HG02981 (cell line): Measurements from ENCODE around the gene PIGQ.

Experiments used
- ATAC-seq: cut with Tn5 transposase; IDR thresholded peaks from one replicate; pipeline ENCODE4 v1.9.1; 2021; ENCODE audit warnings: mild to moderate bottlenecking, moderate library complexity; ENCODE audit not compliant: unreplicated experiment

Gene PIGQ

GRCh38 chr16:598823-599739, 29.3 kb downstream of the PIGQ start:
- ATAC-seq: no peak

GRCh38 chr16:600781-601180, 31.0 kb downstream of the PIGQ start:
- ATAC-seq: no peak

- no peak for ATAC-seq
These were observed 34.2 kb downstream of the PIGQ start for GRCh38 chr16:603933-604332.

DNA sequence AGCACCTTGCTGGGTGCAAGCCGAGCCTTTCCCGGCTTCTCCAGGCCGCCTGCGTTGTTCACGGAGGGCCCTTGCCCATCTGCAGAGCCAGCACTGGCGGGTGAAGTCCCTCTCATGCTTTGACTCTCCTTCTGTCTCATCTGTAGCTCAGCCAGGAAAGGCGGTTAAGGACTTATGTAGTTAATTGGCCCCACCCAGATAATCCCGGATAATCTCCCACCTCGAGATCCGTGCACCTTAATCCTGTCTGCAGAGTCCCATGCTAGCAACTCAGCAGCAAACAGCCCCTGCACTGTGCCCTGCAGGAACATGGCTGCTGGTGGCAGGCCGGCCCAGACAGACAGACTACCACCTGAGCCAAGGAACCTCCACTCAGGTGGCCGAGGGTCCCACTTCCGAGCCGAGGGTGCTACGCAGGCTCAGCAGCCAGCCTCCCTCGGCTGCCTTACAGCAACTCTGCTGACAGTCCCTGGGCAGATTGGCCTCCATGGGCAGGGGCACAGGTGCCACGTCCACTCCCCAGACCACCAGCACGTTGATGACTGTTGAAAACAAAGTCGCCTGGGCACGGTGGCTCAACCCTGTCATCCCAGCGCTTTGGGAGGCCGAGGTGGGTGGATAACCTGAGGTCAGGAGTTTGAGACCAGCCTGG, 37.0 kb downstream of the PIGQ start:
- no peak for ATAC-seq

DNA sequence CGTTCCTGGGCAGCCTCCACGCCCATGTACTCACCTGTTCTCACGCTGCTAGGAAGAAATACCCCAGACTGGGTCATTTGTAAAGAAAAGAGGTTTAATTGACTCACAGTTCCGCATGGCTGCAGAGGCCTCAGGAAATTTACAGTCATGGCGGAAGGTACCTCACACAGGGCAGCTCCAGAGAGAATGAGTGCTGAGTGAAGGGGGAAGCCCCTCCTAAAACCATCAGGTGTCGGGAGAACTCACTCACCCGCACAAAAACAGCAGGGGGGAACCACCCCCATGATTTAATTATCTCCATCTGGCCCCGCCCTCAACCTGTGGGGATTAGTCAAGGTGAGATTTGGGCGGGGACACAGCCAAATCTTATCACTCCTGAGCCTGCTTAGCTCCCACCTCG, 38.3 kb downstream of the PIGQ start:
- ATAC-seq: no peak

DNA sequence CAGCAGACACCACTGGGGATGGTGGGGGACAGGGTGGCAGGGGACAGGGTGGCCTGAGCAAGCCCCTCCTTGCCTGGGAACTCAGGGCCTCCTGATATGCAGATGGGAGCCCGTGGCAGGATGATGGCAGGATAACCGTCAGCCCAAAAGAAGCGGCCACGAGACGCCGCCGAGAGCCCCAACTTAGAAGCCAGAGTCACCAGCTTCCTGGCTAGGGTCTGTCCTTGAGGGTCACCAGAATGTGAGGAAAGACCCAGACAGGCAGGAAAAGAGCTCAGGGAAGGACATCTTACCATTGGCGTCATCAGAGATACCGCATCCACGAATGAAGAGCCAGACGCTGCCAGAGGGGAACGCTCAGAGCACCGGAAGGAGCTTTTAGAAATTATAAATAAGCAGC, 39.5 kb downstream of the PIGQ start:
- no peak for ATAC-seq

DNA sequence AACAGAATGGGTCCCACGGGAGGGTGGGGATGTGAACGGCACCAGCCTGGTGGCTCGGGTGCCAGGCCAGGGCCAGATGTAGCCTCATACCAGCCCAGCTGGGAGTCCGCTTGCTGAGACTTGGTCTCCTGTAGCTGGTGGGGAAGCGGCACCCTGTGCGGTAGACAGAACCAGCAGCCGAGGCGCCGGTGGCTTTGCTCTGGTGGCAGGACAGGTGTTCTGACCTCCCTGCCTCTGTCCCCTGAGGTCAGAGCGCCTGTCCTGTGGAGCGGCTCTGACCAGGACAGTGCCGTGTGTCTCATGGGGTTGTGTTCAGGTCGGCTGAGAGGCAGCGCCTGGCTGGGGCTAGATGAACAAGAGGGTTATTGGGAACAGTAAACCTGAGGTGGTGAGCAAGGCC, 40.2 kb downstream of the PIGQ start:
- ATAC-seq: no peak

DNA sequence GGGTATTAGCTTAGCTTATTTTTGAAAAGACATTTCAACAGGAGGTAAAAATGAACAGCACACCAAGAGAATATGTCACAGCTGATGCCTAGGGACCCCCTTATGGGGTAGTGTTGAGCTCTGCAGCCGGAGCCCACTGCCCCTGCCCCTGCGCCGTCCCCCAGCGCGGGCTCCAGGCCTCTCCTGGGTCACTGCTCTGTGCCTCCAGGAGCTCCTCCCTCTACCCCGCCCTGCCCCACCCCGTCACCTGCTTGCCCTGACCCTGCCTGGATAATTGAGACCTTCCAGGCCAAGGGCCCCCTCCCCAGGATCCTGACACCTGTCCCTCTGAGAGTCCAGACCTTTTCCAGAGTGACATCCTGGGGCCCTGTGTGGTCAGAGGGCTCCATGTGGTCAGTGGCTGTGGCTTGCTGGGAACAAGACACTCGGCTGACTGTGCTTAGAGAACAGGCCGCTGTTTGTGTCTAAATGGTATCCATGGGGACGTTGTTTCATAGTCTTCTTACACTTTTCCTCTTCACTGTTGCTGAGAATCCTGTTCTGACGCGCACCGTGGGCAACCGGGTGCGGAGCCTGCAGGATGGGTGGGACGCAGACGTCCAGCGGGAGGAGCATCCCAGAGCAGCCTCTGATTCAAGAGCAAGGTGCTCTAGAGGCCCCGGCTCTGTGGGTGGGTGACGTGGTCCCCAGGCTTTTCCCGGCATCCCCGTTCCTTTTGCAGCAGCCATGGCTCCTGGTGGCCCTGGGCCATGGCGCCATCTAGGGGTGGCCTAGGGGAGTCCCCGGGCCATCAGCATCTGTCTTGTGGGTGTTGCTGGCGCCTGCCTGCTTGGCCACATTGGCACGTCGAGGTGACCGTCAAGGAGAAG, 41.0 kb downstream of the PIGQ start:
- ATAC-seq: no peak

DNA sequence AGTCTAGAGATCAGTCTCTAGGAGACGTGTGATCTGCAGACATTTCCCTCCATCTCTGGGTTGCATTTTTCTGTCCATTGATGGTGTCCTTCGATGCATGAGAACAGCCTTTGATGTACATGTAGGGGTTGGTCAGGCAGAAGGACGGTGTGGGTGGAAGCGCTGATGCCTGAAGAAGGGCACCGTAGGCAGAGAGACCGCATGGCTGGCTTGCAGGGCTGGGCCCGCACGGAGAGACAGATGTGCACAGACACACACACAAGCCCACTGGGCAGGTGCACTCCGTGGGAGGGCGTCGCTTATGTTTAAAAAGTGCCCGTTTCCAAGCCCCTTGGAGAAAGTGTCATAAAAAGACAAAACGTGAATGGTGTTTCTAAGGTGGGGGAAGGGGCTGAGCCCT, 45.4 kb downstream of the PIGQ start:
- no peak for ATAC-seq

GRCh38 chr16:616733-617586, 47.2 kb downstream of the PIGQ start:
- ATAC-seq: no peak

DNA sequence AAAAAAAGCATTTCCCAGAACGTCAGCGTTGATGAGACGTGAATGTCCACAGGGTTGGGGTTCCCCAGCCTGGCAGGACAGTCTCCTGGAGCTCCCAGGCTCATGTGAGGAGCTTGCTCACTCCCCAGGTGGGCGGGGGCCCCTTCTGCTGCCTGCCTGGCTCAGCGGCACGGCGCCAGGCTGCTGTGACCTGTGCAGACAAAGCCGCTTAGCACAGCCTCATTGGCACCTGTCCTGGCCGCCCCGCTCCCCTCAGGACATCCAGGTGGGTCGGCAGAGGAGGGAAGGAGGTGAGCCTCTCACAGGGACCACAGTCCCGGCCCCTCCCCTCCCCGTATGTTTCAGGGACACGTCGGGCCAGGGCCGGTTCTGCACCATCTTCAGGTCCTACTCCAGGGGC, 48.1 kb downstream of the PIGQ start:
- ATAC-seq: no peak

DNA sequence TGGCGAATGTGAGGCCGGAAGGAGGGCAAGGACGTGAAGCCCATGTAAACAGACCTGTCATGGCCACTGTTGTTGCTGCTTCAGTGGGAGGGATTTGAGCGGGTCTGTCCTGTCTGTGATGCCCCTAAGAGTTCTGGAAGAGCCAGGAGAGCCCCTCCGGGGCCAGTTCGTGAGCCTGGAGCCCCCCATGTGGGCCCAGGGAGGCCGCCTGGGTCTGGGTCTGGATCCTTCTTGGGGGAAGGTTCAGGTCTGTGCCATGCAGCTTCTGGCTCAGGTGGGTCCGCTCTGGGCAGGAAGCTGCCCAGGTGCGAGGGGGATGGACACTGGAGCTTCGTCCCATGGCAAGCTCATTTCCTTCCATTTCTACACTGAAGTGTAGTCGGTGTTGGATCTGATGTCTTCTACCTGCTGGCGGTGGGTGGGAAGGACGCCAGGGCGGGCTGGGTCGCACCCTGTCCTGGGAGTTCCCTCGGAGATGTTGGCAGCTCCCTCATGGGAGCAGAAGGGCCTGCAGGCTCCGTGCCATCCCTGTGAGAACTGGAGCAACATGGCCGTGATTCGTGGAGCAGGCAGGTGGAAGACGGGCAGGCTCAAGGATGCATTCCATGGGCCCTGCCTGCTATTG, 49.8 kb downstream of the PIGQ start:
- ATAC-seq: no peak

DNA sequence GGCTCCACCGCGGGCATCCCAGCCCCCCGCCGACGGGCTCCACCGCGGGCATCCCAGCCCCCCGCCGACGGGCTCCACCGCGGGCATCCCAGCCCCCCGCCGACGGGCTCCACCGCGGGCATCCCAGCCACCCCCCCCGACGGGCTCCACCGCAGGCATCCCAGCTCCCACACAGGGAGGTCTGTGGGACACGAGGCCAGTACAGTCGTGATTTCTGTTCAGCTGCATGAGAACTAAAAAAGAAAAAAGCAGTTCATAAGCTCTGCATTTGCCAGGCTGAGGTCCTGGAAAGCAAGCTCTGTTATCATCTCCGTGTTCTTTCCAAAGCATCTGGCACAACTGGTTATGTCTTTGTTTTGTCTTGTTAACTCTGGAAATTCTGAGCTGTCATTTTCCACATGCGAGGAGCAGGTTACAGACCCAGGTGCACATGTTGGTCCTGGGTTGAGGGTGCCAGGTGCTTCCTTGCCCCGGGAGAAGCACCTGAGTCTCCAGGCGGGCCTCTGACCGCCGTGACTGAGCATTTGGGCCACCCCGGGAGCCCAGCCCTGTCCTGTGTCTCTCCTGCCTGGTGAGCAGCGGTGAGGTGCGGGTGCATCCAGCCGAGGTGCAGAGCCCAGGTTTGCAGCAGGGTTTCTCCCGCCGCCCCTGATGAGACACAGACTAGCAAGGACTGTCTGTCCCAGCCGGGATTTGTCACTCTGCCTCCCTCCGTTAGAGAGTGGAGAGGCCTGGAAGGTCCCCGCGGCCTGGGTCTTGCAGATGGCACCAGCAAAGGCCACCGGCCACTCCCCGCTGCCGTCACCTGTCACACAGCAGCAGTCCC, 51.1 kb downstream of the PIGQ start:
- no peak for ATAC-seq

GRCh38 chr16:621526-622105, 51.8 kb downstream of the PIGQ start:
- ATAC-seq: no peak

GRCh38 chr16:622920-623280, 53.1 kb downstream of the PIGQ start:
- no peak for ATAC-seq

DNA sequence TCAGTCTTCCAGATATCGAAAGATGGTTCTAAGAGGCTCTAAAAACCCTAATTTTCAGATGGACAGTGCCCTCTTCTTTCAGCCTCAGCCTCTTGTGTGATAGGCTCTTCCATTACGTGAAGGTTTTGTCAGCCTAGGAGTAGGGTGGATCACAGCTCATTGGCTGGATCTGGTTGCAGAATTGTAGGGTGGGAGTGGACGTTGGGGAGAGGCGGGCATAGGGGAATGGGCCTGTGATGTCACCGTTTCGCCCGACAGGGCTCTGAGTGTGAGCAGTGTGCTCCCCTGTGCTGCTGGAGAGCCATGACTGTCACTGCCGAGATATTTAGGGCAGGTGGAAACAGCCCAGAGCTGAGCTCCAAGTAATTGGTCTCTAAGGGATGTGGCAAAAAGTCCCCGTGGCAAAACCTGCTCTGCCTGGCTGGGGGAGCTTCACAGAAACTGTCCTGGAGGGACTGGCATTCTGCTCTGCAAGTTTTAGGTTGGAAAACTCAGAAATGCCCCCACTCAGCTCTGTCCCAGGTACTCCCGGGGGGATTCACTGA, 54.8 kb downstream of the PIGQ start:
- no peak for ATAC-seq

DNA sequence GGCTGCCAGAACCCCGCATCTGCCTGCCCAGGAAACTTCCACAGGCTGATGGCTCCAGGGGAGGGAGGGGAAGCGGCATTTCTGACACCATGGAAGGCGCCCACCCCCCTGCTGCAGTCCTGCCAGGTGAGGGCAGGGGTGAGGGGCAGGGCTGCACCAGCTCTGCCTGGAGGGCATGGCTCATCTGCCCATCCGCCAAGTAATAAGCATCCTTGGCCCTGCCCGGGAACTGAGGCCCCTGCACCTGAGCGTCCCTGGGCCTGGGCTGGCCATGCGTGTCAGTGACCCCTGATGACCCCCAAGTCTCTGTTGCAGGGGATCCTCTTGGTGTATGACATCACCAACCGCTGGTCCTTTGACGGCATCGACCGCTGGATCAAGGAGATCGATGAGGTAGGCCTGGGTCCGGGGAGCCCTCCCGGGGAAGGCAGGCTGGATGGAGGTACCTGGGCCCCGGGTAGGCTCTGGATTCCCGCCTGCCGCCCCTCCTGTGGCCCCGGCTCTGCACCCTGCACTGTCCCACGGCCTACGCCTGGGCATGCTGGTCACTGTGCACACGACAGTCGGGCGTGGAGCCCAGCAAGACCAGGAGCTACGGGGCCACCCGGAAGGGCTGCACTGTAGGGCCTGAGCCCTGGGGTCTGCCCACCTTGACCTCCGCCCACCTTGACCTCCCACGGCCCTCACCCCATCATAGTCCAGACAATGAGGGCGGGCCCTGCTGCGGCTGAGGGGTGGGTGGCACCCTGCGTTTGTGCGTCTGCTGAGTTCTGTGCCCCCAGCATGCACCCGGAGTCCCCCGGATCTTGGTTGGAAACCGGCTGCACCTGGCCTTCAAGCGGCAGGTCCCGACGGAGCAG, 55.6 kb downstream of the PIGQ start:
- no peak for ATAC-seq
